ENCODE measurements around the gene OR10J1. TPM values are rescaled to one million over a fixed set of nuclear protein-coding genes. Genes with fewer than 3 reads are reported as not detected.

Gene OR10J1
- total RNA-seq, 4 donors from 2014 or later: not detected

DNA sequence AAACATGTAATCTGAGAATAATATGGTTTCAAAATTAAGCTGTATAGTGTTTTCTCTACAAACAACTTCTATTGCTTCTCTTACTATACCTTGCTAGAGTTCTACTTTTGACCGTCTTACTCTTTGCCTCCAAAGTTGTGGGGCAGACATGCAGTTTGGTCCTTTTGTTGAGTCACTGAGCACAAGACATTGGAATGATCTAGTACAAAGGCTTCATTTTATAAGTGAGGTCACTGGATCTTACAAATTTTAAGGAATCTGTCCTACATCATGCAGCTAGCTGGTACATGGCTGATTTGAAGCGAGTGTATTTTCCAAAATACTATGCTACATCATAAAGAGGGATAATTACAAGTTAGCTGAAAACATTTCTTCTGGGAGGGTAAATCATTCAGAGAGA, 28.8 kb downstream of the OR10J1 start:
- intact Hi-C loops (cut with DNase I; ENCODE audit: low total_unique reads): no loop called here
- TF ChIP-seq POLR2A (IDR thresholded peaks at IDR 0.05): no peak
- TF ChIP-seq, protein P1, sequence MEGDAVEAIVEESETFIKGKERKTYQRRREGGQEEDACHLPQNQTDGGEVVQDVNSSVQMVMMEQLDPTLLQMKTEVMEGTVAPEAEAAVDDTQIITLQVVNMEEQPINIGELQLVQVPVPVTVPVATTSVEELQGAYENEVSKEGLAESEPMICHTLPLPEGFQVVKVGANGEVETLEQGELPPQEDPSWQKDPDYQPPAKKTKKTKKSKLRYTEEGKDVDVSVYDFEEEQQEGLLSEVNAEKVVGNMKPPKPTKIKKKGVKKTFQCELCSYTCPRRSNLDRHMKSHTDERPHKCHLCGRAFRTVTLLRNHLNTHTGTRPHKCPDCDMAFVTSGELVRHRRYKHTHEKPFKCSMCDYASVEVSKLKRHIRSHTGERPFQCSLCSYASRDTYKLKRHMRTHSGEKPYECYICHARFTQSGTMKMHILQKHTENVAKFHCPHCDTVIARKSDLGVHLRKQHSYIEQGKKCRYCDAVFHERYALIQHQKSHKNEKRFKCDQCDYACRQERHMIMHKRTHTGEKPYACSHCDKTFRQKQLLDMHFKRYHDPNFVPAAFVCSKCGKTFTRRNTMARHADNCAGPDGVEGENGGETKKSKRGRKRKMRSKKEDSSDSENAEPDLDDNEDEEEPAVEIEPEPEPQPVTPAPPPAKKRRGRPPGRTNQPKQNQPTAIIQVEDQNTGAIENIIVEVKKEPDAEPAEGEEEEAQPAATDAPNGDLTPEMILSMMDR (IDR thresholded peaks at IDR 0.05): no peak
- WGBS, 2 donors: 89 to 91% methylated on average over 2 of the region's 2 CpGs
- no peak overlapping the region for H3K4me3 ChIP-seq (ENCODE audit: low read depth, poor library complexity, severe bottlenecking)
- DNase-seq (ENCODE audit: low spot score in 2 of 2): no peak

DNA sequence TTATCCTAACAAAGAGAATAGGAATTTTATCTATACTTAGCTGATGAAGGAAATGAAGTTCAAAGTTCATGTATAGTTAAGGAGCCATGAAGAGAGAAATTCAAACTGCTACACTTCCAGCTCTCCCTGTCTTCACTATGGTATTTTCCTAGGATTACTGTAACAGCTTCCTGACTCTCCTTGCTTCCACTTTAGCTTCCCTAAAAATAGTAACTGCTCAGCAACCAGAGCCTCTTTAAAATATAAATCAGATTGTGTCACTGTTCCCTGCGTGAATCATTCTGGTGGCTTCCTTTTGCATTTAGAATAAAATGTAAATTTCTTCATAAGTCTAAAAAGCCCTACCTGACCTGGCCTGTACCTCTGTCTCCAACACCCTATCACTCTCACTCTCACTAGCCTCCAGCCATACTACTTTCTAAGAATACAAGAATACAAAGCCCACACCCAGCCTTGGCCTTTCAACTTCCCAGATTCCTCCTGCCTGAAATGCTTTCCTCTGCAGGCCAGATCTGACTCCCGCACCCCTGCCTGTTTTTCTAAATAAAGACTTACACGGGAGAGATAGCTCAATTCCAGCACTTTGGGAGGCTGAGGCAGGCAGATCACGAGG, 30.5 kb downstream of the OR10J1 start:
- no peak for DNase-seq (ENCODE audit: low spot score in 2 of 2)
- no peak overlapping the region for H3K4me3 ChIP-seq (ENCODE audit: low read depth, poor library complexity, severe bottlenecking)
- intact Hi-C loops (cut with DNase I; ENCODE audit: low total_unique reads): no loop called here
- TF ChIP-seq, protein P1 (IDR thresholded peaks at IDR 0.05): no peak
- TF ChIP-seq POLR2A (IDR thresholded peaks at IDR 0.05): no peak
- 40 to 41% methylated on average over 4 of the region's 4 CpGs for WGBS, 2 donors

DNA sequence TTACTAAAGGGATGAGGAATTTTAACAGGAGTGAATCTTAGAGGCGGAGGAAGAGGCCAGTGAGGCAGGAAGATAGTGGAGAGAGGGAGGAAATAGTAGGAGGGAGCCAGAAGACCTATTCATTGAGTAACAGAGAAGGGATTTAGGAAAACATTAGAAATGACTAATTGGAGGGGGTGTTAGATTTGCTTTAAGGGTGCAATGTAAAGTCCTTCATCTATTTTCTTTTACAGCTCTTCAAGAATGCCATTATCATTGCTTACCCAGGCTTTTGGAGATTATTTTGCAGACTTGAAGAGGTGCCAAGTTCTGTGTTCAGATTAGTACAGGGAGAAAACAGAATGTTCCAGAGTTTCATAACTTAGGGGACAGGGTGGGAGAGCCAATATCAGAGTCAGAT, 33.8 kb downstream of the OR10J1 start:
- H3K4me3 ChIP-seq (ENCODE audit: low read depth, poor library complexity, severe bottlenecking): no peak overlapping the region
- TF ChIP-seq, protein P1 (IDR thresholded peaks at IDR 0.05): no peak
- TF ChIP-seq POLR2A (IDR thresholded peaks at IDR 0.05): no peak
- WGBS, 2 donors: 71 to 88% methylated on average over 1 of the region's 1 CpG
- DNase-seq (ENCODE audit: low spot score in 2 of 2): no peak
- intact Hi-C loops (cut with DNase I; ENCODE audit: low total_unique reads): no loop called here

DNA sequence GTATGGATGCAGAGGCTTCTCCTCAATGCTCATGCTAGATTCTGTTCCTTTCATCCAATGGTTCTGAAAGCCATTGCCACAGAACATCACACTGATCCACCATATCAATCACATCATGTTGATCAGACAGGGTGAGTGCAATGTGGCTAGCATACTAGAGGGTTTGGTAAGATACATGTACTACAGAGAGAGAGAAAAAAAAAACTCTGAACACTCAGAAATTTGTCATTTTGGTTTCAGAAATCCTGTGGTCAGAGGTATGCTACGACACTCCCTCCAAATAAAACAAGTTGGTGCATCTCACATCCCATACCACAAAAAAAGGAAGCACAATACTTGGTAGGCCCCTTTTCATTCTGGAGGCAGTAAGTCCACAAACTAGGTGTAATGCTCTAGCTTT, 35.4 kb downstream of the OR10J1 start:
- no peak overlapping the region for H3K4me3 ChIP-seq (ENCODE audit: low read depth, poor library complexity, severe bottlenecking)
- DNase-seq (ENCODE audit: low spot score in 2 of 2): no peak
- 69 to 70% methylated on average over 1 of the region's 1 CpG for WGBS, 2 donors
- TF ChIP-seq, protein P1 (IDR thresholded peaks at IDR 0.05): no peak
- no peak for TF ChIP-seq POLR2A (IDR thresholded peaks at IDR 0.05)
- intact Hi-C loops (cut with DNase I; ENCODE audit: low total_unique reads): no loop called here

DNA sequence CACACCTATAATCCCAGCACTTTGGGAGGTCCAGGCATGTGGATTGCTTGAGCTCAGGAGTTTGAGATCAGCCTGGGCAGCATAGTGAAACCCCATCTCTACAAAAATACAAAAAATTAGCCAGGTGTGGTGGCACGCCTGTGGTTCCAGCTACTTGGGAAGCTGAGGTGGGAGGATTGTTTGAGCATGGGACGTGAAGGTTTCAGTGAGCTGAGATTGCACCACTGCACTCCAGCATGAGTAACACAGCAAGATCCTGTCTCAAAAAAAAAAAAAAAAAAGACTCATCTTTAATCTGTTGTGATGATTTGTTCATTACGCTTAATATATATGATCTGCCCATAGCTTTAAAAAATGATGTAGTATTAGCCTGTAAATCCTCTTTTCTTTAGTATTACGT, 44.0 kb downstream of the OR10J1 start:
- no peak for DNase-seq (ENCODE audit: low spot score in 2 of 2)
- intact Hi-C loops (cut with DNase I; ENCODE audit: low total_unique reads): no loop called here
- 79 to 82% methylated on average over 4 of the region's 4 CpGs for WGBS, 2 donors
- no peak overlapping the region for H3K4me3 ChIP-seq (ENCODE audit: low read depth, poor library complexity, severe bottlenecking)
- TF ChIP-seq POLR2A (IDR thresholded peaks at IDR 0.05): no peak

Other genes with a start within 250 kb of the OR10J1 start
- gene ACKR1, start 234.8 kb upstream of the OR10J1 start, total RNA-seq: 100 to 1,000 TPM in 1 of 4 donors, 10 to 100 TPM in 3; 17.4 to 104 (median 46.9) TPM
- gene FCER1A, start 137.4 kb upstream of the OR10J1 start, total RNA-seq: 10 to 100 TPM; 18.6 to 31.1 (median 25.2) TPM
- not detected for gene OR10J4, start 7.5 kb upstream of the OR10J1 start, total RNA-seq
- gene OR10J5, start 96.3 kb downstream of the OR10J1 start, total RNA-seq: not detected
- not detected for gene APCS, start 148.1 kb downstream of the OR10J1 start, total RNA-seq